Upper lobe of right lung (tissue), 1 donor: Measurements from ENCODE around the gene PRKCA. TPM values are rescaled to one million over a fixed set of nuclear protein-coding genes. Genes with fewer than 3 reads are reported as not detected.

ENCODE experiments used
- ATAC-seq: fragments of 200-7000 bp; cut with Tn5 transposase; one replicate; pipeline ENCODE4 v1.9.1; 2020; ENCODE audit warnings: mild to moderate bottlenecking, moderate library complexity
- DNase-seq: peaks from one replicate; pipeline ENCODE4 v3.0.0-alpha.2; 2020
- H3K27ac ChIP-seq: fragments of 200-600 bp; one replicate; pipeline ENCODE4 v1.8.0; 2022
- H3K27me3 ChIP-seq: fragments of 200-600 bp; one replicate; pipeline ENCODE4 v1.8.0; 2022; ENCODE audit warnings: mild to moderate bottlenecking
- H3K36me3 ChIP-seq: fragments of 200-600 bp; one replicate; pipeline ENCODE4 v1.8.0; 2022
- H3K4me1 ChIP-seq: fragments of 200-600 bp; one replicate; pipeline ENCODE4 v1.8.0; 2022
- H3K4me3 ChIP-seq: fragments of 200-600 bp; one replicate; pipeline ENCODE4 v1.8.0; 2022; ENCODE audit warnings: mild to moderate bottlenecking
- H3K9me3 ChIP-seq: fragments of 200-600 bp; one replicate; pipeline ENCODE4 v1.8.0; 2022
- intact Hi-C: fragments of 100-400 bp; cut with DNase I; formaldehyde crosslinking; loops from one replicate; pipeline ENCODE4 v1.11.0; 2022
- total RNA-seq: library from RNA; stranded (reverse); fragmentation: NEBNext Ultra II Directional; extraction: Animal tissue kit (Norgen Biotek cat#: 25700); gene quantifications from one replicate; pipeline ENCODE4 v1.2.1, GENCODE V29; 2021
- TF ChIP-seq, protein P1 (sequence below): fragments of 200-600 bp; IDR thresholded peaks from one replicate; pipeline ENCODE4 v1.8.0; 2022; ENCODE audit warnings: antibody characterized with exemption
- donor health status: DM: no; HTN: yes; CAD: no; lungs with severe emphysema.

The PRKCA gene
- total RNA-seq, 1 donor from 2014 or later, result 43.4 TPM

DNA sequence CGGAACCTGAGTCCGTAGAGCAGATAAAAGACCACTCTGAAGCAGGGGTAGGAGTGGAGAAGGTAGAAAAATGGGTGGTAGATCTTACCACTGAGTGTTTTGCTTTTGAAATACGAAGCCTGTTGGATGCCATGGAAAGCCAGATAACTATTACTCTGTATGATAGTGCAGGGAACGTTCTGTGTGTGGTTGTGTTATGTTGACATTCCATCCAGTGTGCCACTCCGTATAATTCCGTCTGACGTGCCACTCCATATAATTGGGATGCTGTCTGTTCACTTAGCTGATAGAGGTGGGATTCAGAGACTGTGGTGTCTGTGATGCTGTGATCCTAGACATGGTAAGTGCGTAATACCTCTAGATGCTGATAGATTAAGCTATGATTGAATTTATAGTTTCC is 269.3 kb downstream of the PRKCA start:
- no peaks in the 10 kb centered on the region for H3K36me3 ChIP-seq
- H3K4me3 ChIP-seq, result no peak overlapping the region
- H3K9me3 ChIP-seq, result no peaks in the 10 kb centered on the region
- H3K4me1 ChIP-seq, result no peaks in the 10 kb centered on the region
- H3K27me3 ChIP-seq, result no peaks in the 10 kb centered on the region
- DNase-seq, result no peak
- H3K27ac ChIP-seq, result no peak overlapping the region
- ATAC-seq, result no peak
- TF ChIP-seq, protein P1, sequence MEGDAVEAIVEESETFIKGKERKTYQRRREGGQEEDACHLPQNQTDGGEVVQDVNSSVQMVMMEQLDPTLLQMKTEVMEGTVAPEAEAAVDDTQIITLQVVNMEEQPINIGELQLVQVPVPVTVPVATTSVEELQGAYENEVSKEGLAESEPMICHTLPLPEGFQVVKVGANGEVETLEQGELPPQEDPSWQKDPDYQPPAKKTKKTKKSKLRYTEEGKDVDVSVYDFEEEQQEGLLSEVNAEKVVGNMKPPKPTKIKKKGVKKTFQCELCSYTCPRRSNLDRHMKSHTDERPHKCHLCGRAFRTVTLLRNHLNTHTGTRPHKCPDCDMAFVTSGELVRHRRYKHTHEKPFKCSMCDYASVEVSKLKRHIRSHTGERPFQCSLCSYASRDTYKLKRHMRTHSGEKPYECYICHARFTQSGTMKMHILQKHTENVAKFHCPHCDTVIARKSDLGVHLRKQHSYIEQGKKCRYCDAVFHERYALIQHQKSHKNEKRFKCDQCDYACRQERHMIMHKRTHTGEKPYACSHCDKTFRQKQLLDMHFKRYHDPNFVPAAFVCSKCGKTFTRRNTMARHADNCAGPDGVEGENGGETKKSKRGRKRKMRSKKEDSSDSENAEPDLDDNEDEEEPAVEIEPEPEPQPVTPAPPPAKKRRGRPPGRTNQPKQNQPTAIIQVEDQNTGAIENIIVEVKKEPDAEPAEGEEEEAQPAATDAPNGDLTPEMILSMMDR, result no peak
- intact Hi-C loops, result no loop called here

DNA sequence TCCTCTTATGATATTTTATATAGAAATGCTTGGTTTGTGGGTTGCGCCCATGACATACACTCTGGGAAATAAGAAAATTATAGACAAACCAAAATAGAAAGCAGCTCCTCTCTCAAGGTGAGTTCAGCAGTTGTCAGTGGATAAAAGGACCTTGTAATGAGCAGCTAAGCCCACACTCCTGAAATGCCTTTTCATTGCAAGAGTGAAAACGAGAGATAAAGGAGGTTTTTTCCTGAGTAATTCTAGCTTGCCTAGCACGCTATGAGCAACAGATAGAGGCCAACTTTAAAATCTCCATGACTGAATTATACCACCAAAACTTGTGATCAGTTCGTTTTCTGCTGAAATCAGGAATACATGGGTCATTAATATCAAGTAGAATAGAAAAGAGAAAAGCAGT is 270.7 kb downstream of the PRKCA start:
- TF ChIP-seq, protein P1, result no peak
- intact Hi-C loops, result no loop called here

DNA sequence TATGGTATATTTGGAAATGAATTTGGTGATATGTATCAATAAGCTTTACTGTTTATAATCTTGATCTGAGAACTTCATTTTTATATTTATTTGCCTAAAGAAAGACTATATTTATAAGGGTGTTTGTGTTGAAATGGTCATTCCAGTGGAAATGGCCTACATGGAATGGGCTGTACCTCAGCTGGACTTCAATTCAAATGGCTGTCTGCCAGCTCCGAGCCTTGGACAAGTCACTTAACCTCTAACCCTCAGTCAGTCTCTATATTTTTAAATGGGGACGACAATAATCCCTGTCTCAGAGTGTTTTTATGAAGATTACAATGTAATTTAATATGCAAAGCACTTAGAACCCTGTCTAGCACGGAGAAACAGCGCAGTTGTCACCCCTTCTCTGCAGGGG is 271.7 kb downstream of the PRKCA start:
- Histone ChIP-seq H3K27me3 (no peaks in the 10 kb centered on the region), H3K4me1 (peaks cover 12% of the 10 kb centered on the region), H3K9me3 (no peaks in the 10 kb centered on the region), H3K27ac (no peak overlapping the region), H3K4me3 (no peak overlapping the region), H3K36me3 (no peaks in the 10 kb centered on the region)
- ATAC-seq (no peak), DNase-seq (no peak)
- intact Hi-C loops, result no loop called here
- TF ChIP-seq, protein P1, result no peak

More for the DNA sequence above, 270.7 kb downstream of the PRKCA start:
- DNase-seq, result no peak
- Histone ChIP-seq H3K27ac (no peak overlapping the region), H3K36me3 (no peaks in the 10 kb centered on the region), H3K27me3 (no peaks in the 10 kb centered on the region), H3K9me3 (no peaks in the 10 kb centered on the region), H3K4me1 (peaks cover 2% of the 10 kb centered on the region), H3K4me3 (no peak overlapping the region)
- no peak for ATAC-seq

DNA sequence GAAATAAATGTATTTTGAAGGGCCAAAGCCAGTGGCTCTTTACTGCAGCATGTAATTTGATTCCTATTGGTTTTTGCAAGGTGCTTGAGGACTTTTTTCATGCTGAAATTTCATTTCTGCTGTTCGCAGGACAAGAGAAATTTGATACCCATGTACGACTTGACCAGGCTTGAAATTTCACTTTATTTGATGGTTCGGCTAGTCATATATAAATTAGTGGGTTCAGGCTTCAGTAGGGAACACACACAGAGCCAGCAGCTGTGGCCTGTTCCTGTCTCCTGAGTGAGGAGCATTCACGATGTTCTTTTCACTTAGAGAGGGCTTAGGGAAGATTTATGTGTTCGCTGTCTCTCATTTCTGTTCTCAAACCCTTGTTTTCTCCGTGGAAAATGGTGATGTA is 274.1 kb downstream of the PRKCA start:
- no peak for DNase-seq
- H3K27ac ChIP-seq, result no peak overlapping the region
- no peak overlapping the region for H3K4me3 ChIP-seq
- no peaks in the 10 kb centered on the region for H3K27me3 ChIP-seq
- intact Hi-C loops, result no loop called here
- no peak for ATAC-seq
- no peaks in the 10 kb centered on the region for H3K36me3 ChIP-seq
- peaks cover 24% of the 10 kb centered on the region for H3K4me1 ChIP-seq
- no peaks in the 10 kb centered on the region for H3K9me3 ChIP-seq
- TF ChIP-seq, protein P1, result no peak

DNA sequence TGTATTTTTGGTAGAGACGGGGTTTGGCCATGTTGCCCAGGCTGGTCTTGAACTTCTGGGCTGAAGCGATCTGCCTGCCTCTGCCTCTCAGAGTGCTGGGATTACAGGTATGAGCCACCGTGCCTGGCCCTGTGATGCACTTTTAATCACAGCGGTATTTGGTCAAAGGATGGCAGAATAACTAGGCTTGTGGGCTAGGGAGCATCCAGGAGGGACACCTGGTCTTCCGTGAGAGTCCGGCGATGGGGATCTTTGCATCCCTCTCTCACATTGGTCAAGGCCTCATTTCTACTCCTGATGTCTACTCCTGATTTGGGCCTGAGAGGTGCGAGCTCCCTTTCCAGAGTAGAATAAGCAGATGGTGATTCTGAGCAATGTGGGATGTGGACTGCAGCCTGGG is 274.6 kb downstream of the PRKCA start:
- Histone ChIP-seq H3K9me3 (no peaks in the 10 kb centered on the region), H3K4me1 (peaks cover 24% of the 10 kb centered on the region), H3K36me3 (no peaks in the 10 kb centered on the region), H3K27ac (no peak overlapping the region), H3K27me3 (no peaks in the 10 kb centered on the region), H3K4me3 (no peak overlapping the region)
- intact Hi-C loops, result no loop called here
- DNase-seq (no peak), ATAC-seq (no peak)
- TF ChIP-seq, protein P1, result no peak
